Measurements from ENCODE around the gene UMAD1.

The UMAD1 gene

GRCh38 chr7:7732621-7733281 is 92.2 kb downstream of the UMAD1 start:
- no peaks in the 10 kb centered on the region for H3K9me2 ChIP-seq (replicated peaks; ENCODE audit: insufficient read depth, low read length)
- no peak overlapping the region for H2AFZ ChIP-seq (ENCODE audit: low read length)
- H3K4me1 ChIP-seq (ENCODE audit: low read length) = no peaks in the 10 kb centered on the region
- no peaks in the 10 kb centered on the region for H4K20me1 ChIP-seq (ENCODE audit: insufficient read depth, low read length)
- H3K27ac ChIP-seq (ENCODE audit: low read length) = no peak overlapping the region
- no peak overlapping the region for H3K4me2 ChIP-seq (ENCODE audit: low read depth, low read length)
- H3K9ac ChIP-seq (ENCODE audit: low read length) = no peak overlapping the region
- no peaks in the 10 kb centered on the region for H3K79me2 ChIP-seq (ENCODE audit: low read length)
- H3K36me3 ChIP-seq (replicated peaks; ENCODE audit: insufficient read depth, low read length) = no peaks in the 10 kb centered on the region
- TF ChIP-seq CTCF (IDR thresholded peaks at IDR 0.05; ENCODE audit: low read length) (no peak), EZH2phosphoT487 (IDR thresholded peaks at IDR 0.05; ENCODE audit: low read length) (no peak), EZH2 (optimal IDR thresholded peaks at IDR 0.05; ENCODE audit: low read depth, low read length) (no peak)
- no peak overlapping the region for H3K4me3 ChIP-seq (ENCODE audit: low read length)
- no peaks in the 10 kb centered on the region for H3F3A ChIP-seq (ENCODE audit: insufficient read depth, low read length)
- no peaks in the 10 kb centered on the region for H3K9me3 ChIP-seq (replicated peaks; ENCODE audit: insufficient read depth, low read length)
- DNase-seq = no peak
- H3K27me3 ChIP-seq (replicated peaks; ENCODE audit: insufficient read depth, low read length) = no peaks in the 10 kb centered on the region

DNA sequence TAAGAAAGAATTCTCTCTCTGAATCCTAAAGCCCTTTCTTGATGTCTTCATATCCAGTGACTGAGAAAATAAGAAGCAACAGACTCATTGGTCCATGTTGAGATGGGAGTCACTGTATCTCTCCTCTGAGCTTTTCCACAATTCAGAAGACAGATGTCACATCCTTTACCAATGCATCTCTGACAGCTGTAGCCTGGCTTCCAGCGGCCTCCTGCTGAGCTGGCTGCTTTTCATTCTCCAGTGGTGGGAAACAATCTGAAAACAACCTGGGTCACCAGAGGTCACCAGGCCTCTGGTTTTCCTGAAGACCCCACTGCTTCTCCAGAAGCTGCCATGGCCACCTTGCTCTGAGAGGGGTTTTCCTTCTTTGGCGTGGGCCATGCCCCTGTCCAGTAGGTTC is 96.1 kb downstream of the UMAD1 start:
- H3F3A ChIP-seq (ENCODE audit: insufficient read depth, low read length) = peaks cover 18% of the 10 kb centered on the region
- no peaks in the 10 kb centered on the region for H3K27me3 ChIP-seq (replicated peaks; ENCODE audit: insufficient read depth, low read length)
- H2AFZ ChIP-seq (ENCODE audit: low read length) = no peak overlapping the region
- H3K9me3 ChIP-seq (replicated peaks; ENCODE audit: insufficient read depth, low read length) = no peaks in the 10 kb centered on the region
- no peaks in the 10 kb centered on the region for H3K9me2 ChIP-seq (replicated peaks; ENCODE audit: insufficient read depth, low read length)
- TF ChIP-seq EZH2phosphoT487 (IDR thresholded peaks at IDR 0.05; ENCODE audit: low read length) (no peak), CTCF (IDR thresholded peaks at IDR 0.05; ENCODE audit: low read length) (no peak), EZH2 (optimal IDR thresholded peaks at IDR 0.05; ENCODE audit: low read depth, low read length) (no peak)
- DNase-seq = no peak
- H3K4me3 ChIP-seq (ENCODE audit: low read length) = no peak overlapping the region
- H3K4me2 ChIP-seq (ENCODE audit: low read depth, low read length) = no peak overlapping the region
- H3K36me3 ChIP-seq (replicated peaks; ENCODE audit: insufficient read depth, low read length) = no peaks in the 10 kb centered on the region
- no peak overlapping the region for H3K9ac ChIP-seq (ENCODE audit: low read length)
- peaks cover 26% of the 10 kb centered on the region for H3K4me1 ChIP-seq (ENCODE audit: low read length)
- no peak overlapping the region for H3K27ac ChIP-seq (ENCODE audit: low read length)
- H4K20me1 ChIP-seq (ENCODE audit: insufficient read depth, low read length) = no peaks in the 10 kb centered on the region
- H3K79me2 ChIP-seq (ENCODE audit: low read length) = no peaks in the 10 kb centered on the region

GRCh38 chr7:7737674-7738073 is 97.1 kb downstream of the UMAD1 start:
- TF ChIP-seq EZH2phosphoT487 (IDR thresholded peaks at IDR 0.05; ENCODE audit: low read length) (no peak), EZH2 (optimal IDR thresholded peaks at IDR 0.05; ENCODE audit: low read depth, low read length) (no peak), CTCF (IDR thresholded peaks at IDR 0.05; ENCODE audit: low read length) (no peak)
- Histone ChIP-seq H3K79me2 (ENCODE audit: low read length) (no peaks in the 10 kb centered on the region), H4K20me1 (ENCODE audit: insufficient read depth, low read length) (no peaks in the 10 kb centered on the region), H3K9ac (ENCODE audit: low read length) (no peak overlapping the region), H3K4me3 (ENCODE audit: low read length) (no peak overlapping the region), H2AFZ (ENCODE audit: low read length) (no peak overlapping the region), H3K4me1 (ENCODE audit: low read length) (peaks cover 26% of the 10 kb centered on the region), H3F3A (ENCODE audit: insufficient read depth, low read length) (peaks cover 18% of the 10 kb centered on the region), H3K9me2 (replicated peaks; ENCODE audit: insufficient read depth, low read length) (no peaks in the 10 kb centered on the region), H3K36me3 (replicated peaks; ENCODE audit: insufficient read depth, low read length) (no peaks in the 10 kb centered on the region), H3K9me3 (replicated peaks; ENCODE audit: insufficient read depth, low read length) (no peaks in the 10 kb centered on the region), H3K27ac (ENCODE audit: low read length) (no peak overlapping the region), H3K27me3 (replicated peaks; ENCODE audit: insufficient read depth, low read length) (no peaks in the 10 kb centered on the region), H3K4me2 (ENCODE audit: low read depth, low read length) (no peak overlapping the region)
- no peak for DNase-seq

Measured in MM.1S (cell line).